GM06990 (cell line): ENCODE results near the gene CFAP97D2.
"Not testable (repeated sequence)": the region's sequence is repeated elsewhere in the genome, so short reads cannot be mapped to it uniquely, and the experiment has no call there.

Source experiments
- DNase-seq: peaks from one replicate; pipeline ENCODE4 v3.0.0-alpha.2; 2011; ENCODE audit not compliant: insufficient read length; ENCODE audit errors: extremely low read depth
- H3K27me3 ChIP-seq: replicated peaks from 2 replicates; pipeline ENCODE4 v1.6.0; 2011; ENCODE audit warnings: low read length; ENCODE audit not compliant: control insufficient read depth, insufficient read depth
- H3K36me3 ChIP-seq: 2 replicates; pipeline ENCODE4 v1.5.1; 2011; ENCODE audit warnings: low read length; ENCODE audit not compliant: control insufficient read depth, insufficient read depth
- H3K4me3 ChIP-seq: replicated peaks from 2 replicates; pipeline ENCODE4 v1.5.1; 2011; ENCODE audit warnings: low read depth, mild to moderate bottlenecking, control low read depth, low read length
- CTCF ChIP-seq: IDR thresholded peaks from 2 replicates; pipeline ENCODE4 v1.5.1; 2011; ENCODE audit warnings: low read length, control low read depth, mild to moderate bottlenecking, inconsistent platforms; ENCODE audit not compliant: insufficient read depth, poor library complexity, severe bottlenecking

CFAP97D2 gene

DNA sequence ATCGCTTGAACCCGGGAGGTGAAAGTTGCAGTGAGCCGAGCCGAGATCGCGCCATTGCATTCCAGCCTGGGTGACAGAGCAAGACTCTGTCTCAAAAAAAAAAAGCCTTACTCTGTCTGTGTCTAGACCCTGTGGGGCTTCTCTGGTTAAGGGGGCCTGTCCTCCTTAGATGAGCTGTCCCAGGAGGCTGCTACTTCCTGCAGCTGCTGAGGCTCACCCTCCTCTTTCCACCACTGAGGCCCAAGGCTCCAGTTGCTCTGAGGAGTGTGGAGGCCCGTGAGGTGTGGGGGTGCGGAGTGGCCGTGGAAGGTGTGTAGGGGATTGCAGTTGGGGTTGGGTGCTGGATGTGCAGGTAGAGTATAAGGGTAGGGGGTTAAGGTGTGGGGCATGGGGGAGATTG lies 24.6 kb upstream of the CFAP97D2 start:
- H3K4me3 ChIP-seq: no peak overlapping the region
- no peak for TF ChIP-seq CTCF
- H3K27me3 ChIP-seq: no peaks in the 10 kb centered on the region; the same call in 1 of the 2 replicates

DNA sequence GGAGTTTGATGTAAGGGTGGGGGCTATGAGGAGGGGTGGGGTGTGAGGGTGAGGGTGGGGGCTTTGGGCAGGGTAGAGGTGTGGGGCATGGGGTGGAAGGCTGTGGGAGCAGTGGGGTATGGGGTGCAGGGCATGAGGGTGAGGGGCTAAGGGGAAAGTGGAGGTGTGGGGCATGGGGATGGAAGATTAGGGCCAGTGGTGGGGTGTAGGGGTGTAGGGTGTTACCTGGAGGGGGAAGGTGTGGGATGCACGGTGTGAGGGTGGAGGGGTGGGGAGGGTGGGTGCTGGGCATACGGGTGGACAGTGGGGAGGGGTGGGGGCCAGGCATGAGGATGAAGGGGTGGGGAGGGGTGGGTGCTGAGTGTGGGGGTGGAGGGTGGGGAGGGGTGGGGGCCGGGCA lies 23.7 kb upstream of the CFAP97D2 start:
- Histone ChIP-seq H3K4me3 (no peak overlapping the region), H3K36me3 (no peaks in the 10 kb centered on the region), H3K27me3 (no peaks in the 10 kb centered on the region; the same call in 1 of the 2 replicates)
- DNase-seq: no peak
- no peak for TF ChIP-seq CTCF

More for the DNA sequence above, 24.6 kb upstream of the CFAP97D2 start:
- no peaks in the 10 kb centered on the region for H3K36me3 ChIP-seq
- DNase-seq: no peak

GRCh38 chr13:114155926-114156883 lies 22.9 kb upstream of the CFAP97D2 start:
- Histone ChIP-seq H3K4me3 (no peak overlapping the region), H3K27me3 (no peaks in the 10 kb centered on the region; the same call in 1 of the 2 replicates), H3K36me3 (no peaks in the 10 kb centered on the region)
- DNase-seq: no peak
- no peak for TF ChIP-seq CTCF

DNA sequence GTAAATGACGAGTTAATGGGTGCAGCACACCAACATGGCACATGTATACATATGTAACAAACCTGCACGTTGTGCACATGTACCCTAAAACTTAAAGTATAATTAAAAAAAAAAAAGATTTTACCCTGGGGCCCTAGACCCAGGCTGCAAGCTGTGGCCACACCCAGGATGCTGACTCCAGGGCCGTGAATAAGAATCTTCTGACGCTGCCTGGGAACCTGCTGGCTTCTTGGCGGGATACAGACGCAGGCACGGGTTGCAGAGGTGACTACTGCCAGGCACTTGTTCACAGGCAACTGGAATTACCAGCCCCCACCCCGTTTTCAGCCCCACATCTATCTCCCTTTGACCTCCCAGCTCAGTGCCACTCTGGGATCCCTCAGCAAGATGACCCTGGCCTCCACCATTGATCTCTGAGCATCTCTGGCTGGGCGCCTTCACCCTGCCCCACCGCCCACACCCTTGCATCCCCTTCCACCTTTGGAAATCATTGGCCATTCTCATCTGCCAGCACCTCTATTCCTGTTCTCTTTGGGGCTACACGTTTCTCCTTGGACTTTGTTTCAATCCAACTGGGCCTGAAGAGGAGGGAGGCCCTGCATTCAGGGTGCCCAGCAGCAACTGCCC lies 21.1 kb upstream of the CFAP97D2 start:
- no peak for DNase-seq
- no peak for TF ChIP-seq CTCF
- Histone ChIP-seq H3K4me3 (no peak overlapping the region), H3K36me3 (no peaks in the 10 kb centered on the region), H3K27me3 (peaks cover 1% of the 10 kb centered on the region; the same call in 1 of the 2 replicates)

- not testable (repeated sequence) for H3K4me3 ChIP-seq, DNase-seq, H3K27me3 ChIP-seq, H3K36me3 ChIP-seq
Observed at GRCh38 chr13:114158869-114159666, 20.0 kb upstream of the CFAP97D2 start.
